Trophoblast cell (in vitro differentiated cells and primary cell): ENCODE measurements around the gene TMEM53.

Experiments
- DNase-seq, 2 donors: peaks; one replicate each; pipeline ENCODE4 v3.0.0-alpha.2; 2016
- H2AFZ ChIP-seq: 2 replicates; pipeline ENCODE4 v1.6.1; 2013; ENCODE audit warnings: low read length, moderate library complexity, mild to moderate bottlenecking; ENCODE audit not compliant: insufficient read depth, poor library complexity
- H2AK5ac ChIP-seq: 2 replicates; pipeline ENCODE4 v1.6.1; 2013; ENCODE audit warnings: mild to moderate bottlenecking, low read length
- H2BK120ac ChIP-seq: 2 replicates; pipeline ENCODE4 v1.6.1; 2013; ENCODE audit warnings: low read length, mild to moderate bottlenecking, moderate library complexity; ENCODE audit not compliant: insufficient read depth, poor library complexity
- H2BK12ac ChIP-seq: 2 replicates; pipeline ENCODE4 v1.6.1; 2013; ENCODE audit warnings: mild to moderate bottlenecking, low read length, moderate library complexity
- H2BK5ac ChIP-seq: 2 replicates; pipeline ENCODE4 v1.6.1; 2013; ENCODE audit warnings: low read length, low read depth, moderate library complexity, mild to moderate bottlenecking; ENCODE audit not compliant: poor library complexity
- H3K14ac ChIP-seq: 2 replicates; pipeline ENCODE4 v1.6.1; 2013; ENCODE audit warnings: mild to moderate bottlenecking, low read length
- H3K18ac ChIP-seq: 2 replicates; pipeline ENCODE4 v1.6.1; 2013; ENCODE audit warnings: mild to moderate bottlenecking, low read length
- H3K23ac ChIP-seq: 2 replicates; pipeline ENCODE4 v1.6.1; 2013; ENCODE audit warnings: low read length
- H3K27ac ChIP-seq: 2 replicates; pipeline ENCODE4 v1.5.1; 2013; ENCODE audit warnings: low read depth, mild to moderate bottlenecking, inconsistent platforms, low read length, moderate library complexity
- H3K27me3 ChIP-seq: 2 replicates; pipeline ENCODE4 v1.6.1; 2013; ENCODE audit warnings: inconsistent platforms, mild to moderate bottlenecking, low read length, moderate library complexity; ENCODE audit not compliant: insufficient read depth
- H3K36me3 ChIP-seq, 2 experiments: 1 replicate in 1 of 2; 2 replicates in 1 of 2; pipeline ENCODE4 v1.6.1; 2013; ENCODE audit warnings: low read length in 2 of 2, mild to moderate bottlenecking in 2 of 2, moderate library complexity in 1 of 2; ENCODE audit not compliant: insufficient read depth in 2 of 2, control insufficient read depth in 1 of 2
- H3K4ac ChIP-seq: 2 replicates; pipeline ENCODE4 v1.6.1; 2013; ENCODE audit warnings: low read depth, mild to moderate bottlenecking, low read length, moderate library complexity
- H3K4me1 ChIP-seq, 2 experiments: 1 replicate in 1 of 2; 2 replicates in 1 of 2; pipeline ENCODE4 v1.6.1; 2013; ENCODE audit warnings: low read length in 2 of 2, mild to moderate bottlenecking in 2 of 2, moderate library complexity in 1 of 2; ENCODE audit not compliant: insufficient read depth in 2 of 2, control insufficient read depth in 1 of 2
- H3K4me2 ChIP-seq: 2 replicates; pipeline ENCODE4 v1.6.1; 2013; ENCODE audit warnings: inconsistent platforms, mild to moderate bottlenecking, low read length, moderate library complexity
- H3K4me3 ChIP-seq: 2 replicates; pipeline ENCODE4 v1.5.1; 2013; ENCODE audit warnings: mild to moderate bottlenecking, low read depth, low read length, inconsistent platforms
- H3K79me1 ChIP-seq: one replicate; pipeline ENCODE4 v1.6.1; 2013; ENCODE audit warnings: low read length
- H3K79me2 ChIP-seq: 2 replicates; pipeline ENCODE4 v1.6.1; 2013; ENCODE audit warnings: low read length, mild to moderate bottlenecking; ENCODE audit not compliant: control insufficient read depth, insufficient read depth, poor library complexity
- H3K9ac ChIP-seq: 2 replicates; pipeline ENCODE4 v1.6.1; 2013; ENCODE audit warnings: mild to moderate bottlenecking, low read length
- H3K9me3 ChIP-seq: 2 replicates; pipeline ENCODE4 v1.6.1; 2013; ENCODE audit warnings: low read depth, mild to moderate bottlenecking, control low read depth, inconsistent platforms, low read length; ENCODE audit not compliant: insufficient read depth
- H4K12ac ChIP-seq: 2 replicates; pipeline ENCODE4 v1.6.1; 2013; ENCODE audit warnings: low read depth, mild to moderate bottlenecking, low read length, moderate library complexity
- H4K8ac ChIP-seq: 2 replicates; pipeline ENCODE4 v1.6.1; 2013; ENCODE audit warnings: low read depth, mild to moderate bottlenecking, low read length, moderate library complexity
- H4K91ac ChIP-seq: one replicate; pipeline ENCODE4 v1.6.1; 2013; ENCODE audit warnings: low read depth, mild to moderate bottlenecking, low read length, moderate library complexity
- WGBS: extraction: QIAGEN DNeasy Blood & Tissue Kit; methylation state at CpG from one replicate; pipeline ENCODE4 v1.1.7; 2013; ENCODE audit warnings: missing lambda C conversion rate; ENCODE audit not compliant: insufficient read length, insufficient coverage; ENCODE audit errors: extremely low coverage; 5-methylcytosine and 5-hydroxymethylcytosine counted together

The TMEM53 gene

GRCh38 chr1:44642255-44642654, 32.0 kb downstream of the TMEM53 start:
- no peak for DNase-seq
- Histone ChIP-seq H3K36me3 (peaks cover 68 to 82% of the 10 kb centered on the region in 2 experiments), H3K27ac (no peak overlapping the region), H3K79me1 (no peaks in the 10 kb centered on the region), H3K18ac (no peak overlapping the region), H4K91ac (no peak overlapping the region), H2BK5ac (no peak overlapping the region), H3K9me3 (no peaks in the 10 kb centered on the region), H4K12ac (no peak overlapping the region), H3K79me2 (no peaks in the 10 kb centered on the region), H3K14ac (no peak overlapping the region), H3K4me2 (no peak overlapping the region), H3K4me3 (peak overlapping the region; percentile 19), H4K8ac (no peak overlapping the region), H3K9ac (no peak overlapping the region), H3K27me3 (no peaks in the 10 kb centered on the region), H3K23ac (no peak overlapping the region), H2AFZ (no peak overlapping the region), H2BK120ac (no peak overlapping the region), H3K4ac (no peak overlapping the region), H2AK5ac (no peak overlapping the region), H2BK12ac (no peak overlapping the region), H3K4me1 (no peaks in the 10 kb centered on the region)
- no CpG with 5 or more reads among the region's 2 CpGs for WGBS

DNA sequence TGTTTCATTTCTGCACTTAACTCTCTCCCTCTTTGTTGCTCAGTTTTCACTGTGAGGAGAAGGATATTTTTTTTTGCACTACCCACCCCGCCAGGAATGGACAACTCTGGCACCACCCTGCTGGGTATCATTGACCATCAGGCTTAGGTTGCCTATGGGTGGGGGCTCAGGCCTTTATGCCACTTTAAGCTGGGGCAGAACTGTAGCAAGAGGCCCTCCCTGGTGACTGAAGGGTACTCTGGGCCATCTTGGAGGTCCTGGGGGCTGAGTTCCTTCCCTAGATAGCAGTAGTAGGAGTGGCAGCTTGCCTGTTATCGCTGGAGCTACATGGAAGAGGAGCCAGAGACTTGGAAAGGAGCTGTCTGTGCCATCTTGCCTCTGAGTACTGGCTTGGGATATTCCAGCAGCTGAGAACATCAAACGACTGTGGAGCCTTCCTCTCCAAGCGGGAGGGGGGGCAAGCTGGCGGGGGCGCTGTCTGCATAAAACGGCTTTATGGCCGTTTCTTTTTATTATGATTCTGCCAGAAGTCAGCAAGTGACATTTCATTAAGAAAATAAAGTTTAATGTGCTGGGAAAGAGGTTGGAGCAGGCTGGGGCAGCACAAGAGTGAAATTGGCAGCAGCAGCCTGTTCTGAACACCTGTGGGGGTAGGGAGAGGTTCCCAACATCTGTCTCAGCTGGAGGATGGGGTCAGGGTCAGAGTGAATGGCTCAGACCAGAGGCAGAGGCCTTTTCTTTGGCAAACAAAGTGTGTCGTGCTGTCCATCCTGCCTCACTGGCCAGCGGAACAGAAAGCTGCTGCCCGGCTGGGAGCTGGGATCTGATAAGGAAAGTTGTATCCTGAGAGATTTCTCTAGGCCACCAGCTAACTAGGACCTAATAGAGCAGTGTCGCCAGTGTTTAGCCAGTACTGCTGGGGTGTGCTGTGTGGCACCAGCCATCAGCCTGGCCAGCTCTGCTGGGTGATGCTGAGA, 32.9 kb downstream of the TMEM53 start:
- no CpG with 5 or more reads among the region's 12 CpGs for WGBS
- no peak overlapping the region for H3K14ac ChIP-seq

GRCh38 chr1:44640200-44640853, 34.0 kb downstream of the TMEM53 start:
- peaks cover 71 to 85% of the 10 kb centered on the region in 2 experiments for H3K36me3 ChIP-seq
- no peak overlapping the region for H2BK120ac ChIP-seq
- no peaks in the 10 kb centered on the region for H3K79me2 ChIP-seq
- no peak overlapping the region for H3K4ac ChIP-seq
- no peak for DNase-seq
- H2BK12ac ChIP-seq = no peak overlapping the region
- H4K91ac ChIP-seq = no peak overlapping the region
- no peaks in the 10 kb centered on the region for H3K27me3 ChIP-seq
- H3K27ac ChIP-seq = no peak overlapping the region
- H3K18ac ChIP-seq = no peak overlapping the region
- no peaks in the 10 kb centered on the region for H3K79me1 ChIP-seq
- no peak overlapping the region for H3K4me2 ChIP-seq
- no peak overlapping the region for H2BK5ac ChIP-seq
- no CpG with 5 or more reads among the region's 24 CpGs for WGBS
- no peaks in the 10 kb centered on the region for H3K9me3 ChIP-seq
- H2AFZ ChIP-seq = no peak overlapping the region
- no peak overlapping the region for H4K12ac ChIP-seq
- H3K23ac ChIP-seq = no peak overlapping the region
- H3K4me3 ChIP-seq = no peak overlapping the region
- no peak overlapping the region for H2AK5ac ChIP-seq
- no peak overlapping the region for H3K9ac ChIP-seq
- H4K8ac ChIP-seq = no peak overlapping the region
- H3K14ac ChIP-seq = no peak overlapping the region
- no peaks in the 10 kb centered on the region for H3K4me1 ChIP-seq

More for the DNA sequence above, 32.9 kb downstream of the TMEM53 start:
- Histone ChIP-seq H2BK12ac (no peak overlapping the region), H3K79me2 (no peaks in the 10 kb centered on the region), H3K18ac (no peak overlapping the region), H3K4ac (no peak overlapping the region), H2AK5ac (no peak overlapping the region), H3K23ac (no peak overlapping the region), H3K4me1 (no peaks in the 10 kb centered on the region), H2BK120ac (no peak overlapping the region), H3K36me3 (peaks cover 71 to 85% of the 10 kb centered on the region in 2 experiments), H3K4me3 (no peak overlapping the region), H3K9me3 (no peaks in the 10 kb centered on the region), H2BK5ac (no peak overlapping the region), H3K79me1 (no peaks in the 10 kb centered on the region), H3K4me2 (no peak overlapping the region), H2AFZ (no peak overlapping the region), H3K9ac (no peak overlapping the region), H4K8ac (no peak overlapping the region), H4K91ac (no peak overlapping the region), H3K27me3 (no peaks in the 10 kb centered on the region), H3K27ac (no peak overlapping the region), H4K12ac (no peak overlapping the region)
- no peak for DNase-seq

- no peaks in the 10 kb centered on the region for H3K27me3 ChIP-seq
- no peaks in the 10 kb centered on the region for H3K79me2 ChIP-seq
- no peak overlapping the region for H3K4ac ChIP-seq
- H4K91ac ChIP-seq = no peak overlapping the region
- H4K8ac ChIP-seq = no peak overlapping the region
- H3K36me3 ChIP-seq = peaks cover 57 to 77% of the 10 kb centered on the region in 2 experiments
- H3K4me1 ChIP-seq = peaks cover 0 to 2% of the 10 kb centered on the region in 2 experiments
- H3K9me3 ChIP-seq = no peaks in the 10 kb centered on the region
- H3K23ac ChIP-seq = no peak overlapping the region
- H3K4me3 ChIP-seq = no peak overlapping the region
- no peak overlapping the region for H2AFZ ChIP-seq
- no peak overlapping the region for H3K9ac ChIP-seq
- no peak overlapping the region for H3K18ac ChIP-seq
- H3K27ac ChIP-seq = no peak overlapping the region
- no peak overlapping the region for H2BK120ac ChIP-seq
- H2AK5ac ChIP-seq = no peak overlapping the region
- H3K4me2 ChIP-seq = no peak overlapping the region
- WGBS = no CpG with 5 or more reads among the region's 27 CpGs
- no peak overlapping the region for H3K14ac ChIP-seq
- no peak overlapping the region for H4K12ac ChIP-seq
- no peak for DNase-seq
- no peak overlapping the region for H2BK5ac ChIP-seq
- no peak overlapping the region for H2BK12ac ChIP-seq
- no peaks in the 10 kb centered on the region for H3K79me1 ChIP-seq
These were observed 36.4 kb downstream of the TMEM53 start for GRCh38 chr1:44637702-44638411.
